ENCODE data around the gene NTN3.

Gene NTN3

GRCh38 chr16:2520097-2520783, 49.1 kb downstream of the NTN3 start, which contains the start of gene AMDHD2:
TSS of gene AMDHD2 (plus strand) at chr16:2520371. CDS start at chr16:2520459, 88 bp downstream.
- in situ Hi-C loops (cut with HindIII; ENCODE audit: low sequenced_read_pairs) = no loop called here
- H3K4me3 ChIP-seq (ENCODE audit: low read depth, low read length) = peak within 1 kb of the TSS; percentile 68
- TF ChIP-seq CTCF (IDR thresholded peaks at IDR 0.05; ENCODE audit: low read depth, low read length) = no peak
- peak; percentile 87 for DNase-seq (ENCODE audit: low read depth, low spot score)

- peak overlapping the region; percentile 68 for H3K4me3 ChIP-seq (ENCODE audit: low read depth, low read length)
- in situ Hi-C loops (cut with HindIII; ENCODE audit: low sequenced_read_pairs) = no loop called here
- DNase-seq (ENCODE audit: low read depth, low spot score) = no peak
- no peak for TF ChIP-seq CTCF (IDR thresholded peaks at IDR 0.05; ENCODE audit: low read depth, low read length)
Measured at GRCh38 chr16:2520784-2521531, 49.9 kb downstream of the NTN3 start.

Measured in astrocyte of the spinal cord (primary cell).